ENCODE measurements around the gene PHYH.
"Not testable (repeated sequence)": the region's sequence is repeated elsewhere in the genome, so short reads cannot be mapped to it uniquely, and the experiment has no call there.

Gene PHYH

DNA sequence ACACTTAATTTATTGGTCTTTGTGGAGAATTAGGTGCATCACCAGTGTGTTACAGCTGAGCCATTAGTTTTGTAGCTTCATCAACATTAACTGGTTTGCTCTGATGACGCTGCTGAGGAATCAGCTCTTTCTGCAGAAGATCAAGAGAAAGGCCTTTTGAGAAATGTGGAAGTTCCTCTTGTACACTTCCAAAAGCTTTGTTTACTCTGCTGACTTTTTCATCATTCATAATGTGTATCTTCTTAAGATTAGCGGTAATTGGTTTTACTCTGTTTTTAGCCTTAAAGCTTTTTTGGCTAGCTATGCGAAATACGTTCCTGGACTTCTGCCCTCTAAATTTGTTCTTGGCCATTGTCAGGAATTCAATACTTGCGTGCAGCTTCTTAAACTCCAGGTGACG lies 8.2 kb upstream of the PHYH start:
- H3K4me1 ChIP-seq (ENCODE audit: insufficient read depth, low read length): no peaks in the 10 kb centered on the region
- no peak overlapping the region for H3K9ac ChIP-seq (ENCODE audit: low read depth, low read length)
- no peaks in the 10 kb centered on the region for H3K9me3 ChIP-seq (ENCODE audit: control insufficient read depth, insufficient read depth, low read length)
- H3K36me3 ChIP-seq (ENCODE audit: insufficient read depth, low read length): no peaks in the 10 kb centered on the region

GRCh38 chr10:13306103-13306502 lies 6.2 kb upstream of the PHYH start:
- Histone ChIP-seq H3K36me3 (ENCODE audit: insufficient read depth, low read length) (no peaks in the 10 kb centered on the region), H3K9me3 (ENCODE audit: control insufficient read depth, insufficient read depth, low read length) (no peaks in the 10 kb centered on the region), H3K4me1 (ENCODE audit: insufficient read depth, low read length) (no peaks in the 10 kb centered on the region), H3K9ac (ENCODE audit: low read depth, low read length) (no peak overlapping the region)

GRCh38 chr10:13302821-13303555 lies 3.1 kb upstream of the PHYH start:
- Histone ChIP-seq H3K9me3 (ENCODE audit: control insufficient read depth, insufficient read depth, low read length) (no peaks in the 10 kb centered on the region), H3K9ac (ENCODE audit: low read depth, low read length) (peak overlapping the region; percentile 92; the same call in 1 of the 2 replicates), H3K4me1 (ENCODE audit: insufficient read depth, low read length) (no peaks in the 10 kb centered on the region), H3K36me3 (ENCODE audit: insufficient read depth, low read length) (no peaks in the 10 kb centered on the region)

GRCh38 chr10:13298748-13299436 lies 972 bp downstream of the PHYH start:
- Histone ChIP-seq H3K9ac (ENCODE audit: low read depth, low read length) (peak overlapping the region; percentile 90), H3K4me1 (ENCODE audit: insufficient read depth, low read length) (no peaks in the 10 kb centered on the region), H3K36me3 (ENCODE audit: insufficient read depth, low read length) (no peaks in the 10 kb centered on the region), H3K9me3 (ENCODE audit: control insufficient read depth, insufficient read depth, low read length) (no peaks in the 10 kb centered on the region)

- no peak overlapping the region for H3K9ac ChIP-seq (ENCODE audit: low read depth, low read length)
- H3K4me1 ChIP-seq (ENCODE audit: insufficient read depth, low read length): no peaks in the 10 kb centered on the region
- no peaks in the 10 kb centered on the region for H3K36me3 ChIP-seq (ENCODE audit: insufficient read depth, low read length)
- H3K9me3 ChIP-seq (ENCODE audit: control insufficient read depth, insufficient read depth, low read length): no peaks in the 10 kb centered on the region
Observed at GRCh38 chr10:13296476-13296875, 3.4 kb downstream of the PHYH start.

- Histone ChIP-seq H3K9ac (ENCODE audit: low read depth, low read length) (no peak overlapping the region), H3K4me1 (ENCODE audit: insufficient read depth, low read length) (no peaks in the 10 kb centered on the region), H3K9me3 (ENCODE audit: control insufficient read depth, insufficient read depth, low read length) (no peaks in the 10 kb centered on the region), H3K36me3 (ENCODE audit: insufficient read depth, low read length) (no peaks in the 10 kb centered on the region)
Observed at GRCh38 chr10:13294784-13295183, 5.1 kb downstream of the PHYH start.

DNA sequence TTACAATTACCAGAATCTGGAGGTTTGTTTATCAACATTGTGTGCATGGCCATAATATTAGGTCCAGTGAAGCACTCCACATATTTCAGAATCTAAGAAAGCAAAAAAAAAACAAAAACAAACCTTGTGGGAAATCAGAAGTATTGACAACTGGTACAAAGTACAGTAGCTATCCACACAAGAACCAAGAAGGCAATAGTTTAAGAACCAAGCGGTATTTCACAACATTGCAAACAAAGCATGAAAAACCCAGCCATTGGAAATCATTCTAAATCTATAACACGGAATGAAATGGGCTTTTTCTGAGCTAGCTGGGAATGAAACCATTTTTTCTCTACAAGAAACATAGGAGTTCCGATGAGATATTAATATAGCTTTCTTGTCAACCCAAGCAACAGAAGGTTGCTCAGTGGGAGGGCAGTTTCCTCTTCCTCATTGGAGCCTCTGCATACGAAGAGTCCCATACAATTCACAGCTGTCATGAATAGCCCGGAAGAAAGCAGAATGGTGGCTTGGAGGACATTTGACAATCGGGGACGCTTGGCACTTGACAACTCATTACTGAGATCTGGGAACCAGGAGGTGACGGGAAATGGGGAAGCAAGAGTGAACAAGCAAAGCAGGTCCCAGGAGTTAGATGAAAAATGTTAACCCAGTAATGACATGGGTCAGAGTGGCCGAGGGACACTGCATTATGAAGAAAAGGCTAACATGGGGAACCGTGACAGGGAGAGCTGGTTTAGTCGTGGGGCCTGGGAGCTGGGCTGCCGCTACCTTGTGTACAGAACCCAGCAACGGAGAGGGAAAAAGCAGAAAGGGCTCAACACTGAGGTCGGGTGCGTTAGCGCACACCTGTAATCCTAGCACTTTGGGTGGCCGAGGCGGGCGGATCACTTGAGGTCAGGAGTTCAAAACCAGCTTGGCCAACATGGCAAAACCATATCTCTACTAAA lies 7.8 kb downstream of the PHYH start:
- no peaks in the 10 kb centered on the region for H3K9me3 ChIP-seq (ENCODE audit: control insufficient read depth, insufficient read depth, low read length)
- no peaks in the 10 kb centered on the region for H3K36me3 ChIP-seq (ENCODE audit: insufficient read depth, low read length)
- H3K4me1 ChIP-seq (ENCODE audit: insufficient read depth, low read length): no peaks in the 10 kb centered on the region
- H3K9ac ChIP-seq (ENCODE audit: low read depth, low read length): no peak overlapping the region

DNA sequence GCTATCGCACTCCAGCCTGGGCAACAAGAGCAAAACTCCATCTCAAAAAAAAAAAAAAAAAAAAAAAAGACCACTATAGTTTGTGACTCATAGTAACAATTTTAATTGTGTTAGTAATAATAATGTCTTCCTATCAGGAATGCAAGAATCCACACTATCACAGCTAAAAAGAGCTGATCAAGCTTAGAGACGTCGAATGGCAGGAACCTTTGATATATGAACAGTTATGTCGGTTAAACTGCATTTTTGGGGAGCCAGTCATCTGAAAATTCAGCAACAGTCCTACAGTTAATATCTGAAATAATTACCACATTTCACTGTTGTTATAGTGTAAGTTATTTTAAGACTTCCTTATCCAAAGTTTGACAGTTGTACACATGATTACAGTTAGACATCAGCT lies 8.8 kb downstream of the PHYH start:
- no peak overlapping the region for H3K9ac ChIP-seq (ENCODE audit: low read depth, low read length)
- H3K36me3 ChIP-seq (ENCODE audit: insufficient read depth, low read length): no peaks in the 10 kb centered on the region
- H3K9me3 ChIP-seq (ENCODE audit: control insufficient read depth, insufficient read depth, low read length): no peaks in the 10 kb centered on the region

GRCh38 chr10:13284050-13284449 lies 15.8 kb downstream of the PHYH start:
- Histone ChIP-seq H3K9me3 (ENCODE audit: control insufficient read depth, insufficient read depth, low read length) (no peaks in the 10 kb centered on the region), H3K9ac (ENCODE audit: low read depth, low read length) (no peak overlapping the region), H3K4me1 (ENCODE audit: insufficient read depth, low read length) (no peaks in the 10 kb centered on the region), H3K36me3 (ENCODE audit: insufficient read depth, low read length) (no peaks in the 10 kb centered on the region)

More for the DNA sequence above, 8.8 kb downstream of the PHYH start:
- H3K4me1 ChIP-seq (ENCODE audit: insufficient read depth, low read length): no peaks in the 10 kb centered on the region

DNA sequence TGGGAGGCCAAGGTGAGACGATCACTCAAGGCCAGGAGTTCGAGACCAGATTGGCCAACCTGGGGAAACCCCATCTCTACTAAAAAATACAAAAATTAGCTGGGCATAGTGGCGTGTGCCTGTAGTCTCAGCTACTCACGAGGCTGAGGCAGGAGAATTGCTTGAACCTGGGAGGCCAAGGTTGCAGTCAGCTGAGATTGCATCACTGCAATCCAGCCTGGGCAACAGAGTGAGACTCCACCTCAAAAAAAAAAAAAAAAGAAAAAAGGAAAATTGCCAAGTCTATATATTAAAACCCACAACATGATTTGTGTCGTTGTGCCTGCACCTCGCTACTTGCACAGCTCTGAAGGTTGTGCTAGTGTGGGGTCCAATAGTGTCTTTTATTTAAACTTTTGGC lies 17.5 kb downstream of the PHYH start:
- not testable (repeated sequence) for H3K9me3 ChIP-seq (ENCODE audit: control insufficient read depth, insufficient read depth, low read length); H3K9ac ChIP-seq (ENCODE audit: low read depth, low read length); H3K4me1 ChIP-seq (ENCODE audit: insufficient read depth, low read length); H3K36me3 ChIP-seq (ENCODE audit: insufficient read depth, low read length)

GRCh38 chr10:13276749-13277365 lies 23.0 kb downstream of the PHYH start:
- H3K4me1 ChIP-seq (ENCODE audit: insufficient read depth, low read length): peaks cover 4% of the 10 kb centered on the region; the same call in 1 of the 2 replicates
- no peak overlapping the region for H3K9ac ChIP-seq (ENCODE audit: low read depth, low read length)
- no peaks in the 10 kb centered on the region for H3K36me3 ChIP-seq (ENCODE audit: insufficient read depth, low read length)
- 0 out of 2 replicates have a peak, but pooled peaks cover 5% of the 10 kb centered on the region for H3K9me3 ChIP-seq (ENCODE audit: control insufficient read depth, insufficient read depth, low read length)

GRCh38 chr10:13276146-13276545 lies 23.7 kb downstream of the PHYH start:
- not testable (repeated sequence) for H3K4me1 ChIP-seq (ENCODE audit: insufficient read depth, low read length); H3K9me3 ChIP-seq (ENCODE audit: control insufficient read depth, insufficient read depth, low read length); H3K9ac ChIP-seq (ENCODE audit: low read depth, low read length); H3K36me3 ChIP-seq (ENCODE audit: insufficient read depth, low read length)

GRCh38 chr10:13272164-13272571 lies 27.7 kb downstream of the PHYH start:
- Histone ChIP-seq H3K9me3 (ENCODE audit: control insufficient read depth, insufficient read depth, low read length) (0 out of 2 replicates have a peak, but pooled peaks cover 5% of the 10 kb centered on the region), H3K36me3 (ENCODE audit: insufficient read depth, low read length) (no peaks in the 10 kb centered on the region), H3K9ac (ENCODE audit: low read depth, low read length) (no peak overlapping the region), H3K4me1 (ENCODE audit: insufficient read depth, low read length) (peaks cover 10% of the 10 kb centered on the region)

DNA sequence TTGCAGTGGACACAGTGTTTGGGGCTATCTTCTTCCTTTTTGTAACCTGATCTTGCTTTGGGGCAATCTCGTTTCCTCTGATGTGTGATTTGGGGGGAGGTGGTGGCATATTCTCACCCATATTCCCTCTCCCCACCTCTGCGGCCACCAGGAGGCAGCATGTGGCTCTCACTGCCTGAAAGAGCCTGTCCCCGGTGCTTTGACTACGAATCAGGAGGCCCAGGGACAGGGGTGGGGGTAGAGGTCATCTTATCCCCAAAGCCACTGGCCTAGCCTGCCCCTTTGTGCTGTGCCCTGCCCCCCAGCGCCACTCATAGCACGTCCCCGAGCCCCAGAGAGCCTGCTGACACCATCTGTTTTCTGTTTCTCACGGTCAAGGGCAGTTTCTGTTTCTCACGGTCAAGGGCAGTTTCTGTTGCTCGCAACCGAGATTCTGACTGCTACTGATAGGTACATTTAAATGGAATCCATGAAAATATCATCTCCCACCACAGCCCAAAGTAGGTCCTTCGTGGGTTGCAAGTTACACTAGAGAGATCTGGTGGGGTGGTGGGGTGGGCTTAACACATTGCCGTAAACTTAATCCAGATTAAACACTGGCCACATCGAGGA lies 28.2 kb downstream of the PHYH start:
- Histone ChIP-seq H3K9ac (ENCODE audit: low read depth, low read length) (no peak overlapping the region), H3K9me3 (ENCODE audit: control insufficient read depth, insufficient read depth, low read length) (0 out of 2 replicates have a peak, but pooled peaks cover 5% of the 10 kb centered on the region), H3K36me3 (ENCODE audit: insufficient read depth, low read length) (no peaks in the 10 kb centered on the region), H3K4me1 (ENCODE audit: insufficient read depth, low read length) (peaks cover 10% of the 10 kb centered on the region)

Measured in ES-I3 (cell line).